ENCODE results near the gene ATXN7L3.
A peak's percentile ranks its signal among the peaks of the same experiment; 100 is the strongest.

Gene ATXN7L3

DNA sequence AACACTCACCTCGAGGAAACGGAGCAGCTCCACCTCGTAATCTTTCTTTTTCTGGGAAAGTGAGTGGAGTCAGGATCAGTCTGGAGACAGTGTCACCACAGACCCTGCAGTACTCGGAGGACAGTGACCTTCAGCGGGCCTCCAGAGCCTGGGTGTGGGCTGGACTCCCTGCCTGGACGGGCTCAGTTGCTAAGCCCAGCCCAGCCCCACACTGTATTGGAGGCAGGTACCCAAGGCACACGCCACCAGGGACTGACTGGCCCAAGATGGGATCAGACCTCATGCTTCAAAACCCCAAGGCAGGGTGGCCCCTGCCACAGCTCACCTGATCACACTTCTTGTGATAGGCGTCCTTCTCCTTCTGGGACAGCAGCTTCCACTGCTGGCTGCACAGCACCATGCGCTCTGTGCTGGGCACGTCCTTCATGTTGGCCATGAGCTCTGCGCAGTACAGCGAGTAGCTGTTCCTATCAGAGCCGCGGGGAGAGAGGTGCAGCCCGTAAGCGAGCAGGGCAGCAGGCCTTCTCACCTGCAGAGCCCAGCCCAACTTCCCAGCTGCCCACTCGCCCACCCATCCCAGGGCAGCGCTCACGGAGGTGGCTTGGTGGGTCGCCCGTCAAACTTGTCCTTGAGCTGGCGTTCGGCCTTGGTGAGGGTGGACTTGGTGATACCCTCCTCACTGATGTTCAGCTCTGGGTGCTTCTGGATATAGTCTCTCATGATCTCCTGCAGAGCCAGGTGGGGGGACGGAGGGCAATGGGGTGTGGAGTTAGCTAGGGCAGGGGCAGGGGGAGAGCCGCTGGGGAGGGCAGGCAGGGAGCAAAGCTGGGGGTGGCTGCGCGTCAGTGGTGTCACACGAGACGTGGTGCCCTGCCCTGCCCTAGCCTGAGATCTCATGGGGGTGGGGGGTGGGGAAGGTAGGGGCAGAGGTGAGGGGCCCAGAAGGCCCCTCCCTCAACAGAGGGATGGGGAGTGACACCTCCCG lies 11.9 kb upstream of the ATXN7L3 start:
- no peak for DNase-seq (ENCODE audit: insufficient read length, low spot score)
- no peak for TF ChIP-seq POU2F2 (IDR thresholded peaks at IDR 0.05; ENCODE audit: low read depth, low read length)
- TF ChIP-seq SPI1 (IDR thresholded peaks at IDR 0.05; ENCODE audit: low read depth, low read length): no peak
- no peak for TF ChIP-seq TAF1 (IDR thresholded peaks at IDR 0.05; ENCODE audit: low read depth, low read length)
- no peak for TF ChIP-seq PAX5 (IDR thresholded peaks at IDR 0.05; ENCODE audit: insufficient read depth, low read length, severe bottlenecking)
- no peak for TF ChIP-seq POLR2A (IDR thresholded peaks at IDR 0.05; ENCODE audit: low read depth, low read length)
- TF ChIP-seq POLR2AphosphoS5 (IDR thresholded peaks at IDR 0.05; ENCODE audit: low read depth, low read length): no peak
- peak; percentile 5 for FAIRE-seq

DNA sequence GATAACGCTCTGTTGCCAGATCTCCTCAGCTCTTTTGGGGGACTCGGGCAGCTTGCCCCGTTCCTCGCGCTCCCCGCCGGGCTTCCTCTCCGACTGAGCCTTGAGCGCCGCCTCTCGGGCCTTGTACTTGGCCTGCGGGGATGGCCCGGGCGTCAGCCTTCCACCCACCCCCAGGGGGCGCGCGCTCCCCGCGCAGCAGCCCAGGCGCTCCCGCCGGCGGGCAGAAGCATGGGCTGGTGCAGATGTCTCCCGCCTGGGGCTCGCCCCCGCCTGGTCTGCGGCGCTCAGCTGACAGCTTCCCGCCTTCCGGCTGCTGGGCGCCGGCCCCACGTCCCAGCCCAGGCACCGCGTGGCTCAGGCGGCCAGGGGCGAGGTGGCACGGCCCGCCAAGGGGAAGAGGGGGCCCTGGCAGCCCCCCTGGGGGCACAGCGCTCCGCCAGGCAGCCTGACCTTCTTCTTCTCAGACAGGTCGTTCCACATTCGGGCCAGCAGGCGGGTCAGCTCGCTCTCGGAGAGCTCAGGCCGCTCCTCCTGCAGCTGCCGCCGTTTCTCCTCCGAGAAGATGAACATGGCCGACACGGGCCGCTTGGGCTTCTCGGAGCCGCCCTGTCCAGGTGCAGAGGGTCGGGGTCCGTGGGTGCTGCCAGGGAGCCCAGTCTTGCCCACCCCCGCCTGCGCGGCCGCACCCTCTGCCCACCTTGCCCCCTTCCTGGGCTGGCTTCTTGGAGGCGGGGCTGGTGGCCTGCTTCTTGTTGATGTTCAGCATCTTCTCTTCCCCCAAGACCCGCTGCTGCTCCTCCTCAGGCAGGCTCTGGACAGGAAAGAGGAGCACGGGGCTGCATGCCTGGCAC lies 10.9 kb upstream of the ATXN7L3 start:
- peak; percentile 8; the same call in 1 of the 2 replicates for TF ChIP-seq POU2F2 (IDR thresholded peaks at IDR 0.05; ENCODE audit: low read depth, low read length)
- TF ChIP-seq POLR2A (IDR thresholded peaks at IDR 0.05; ENCODE audit: low read depth, low read length): no peak
- peak; percentile 65; the same call in 1 of the 2 replicates for TF ChIP-seq POLR2AphosphoS5 (IDR thresholded peaks at IDR 0.05; ENCODE audit: low read depth, low read length)
- TF ChIP-seq SPI1 (IDR thresholded peaks at IDR 0.05; ENCODE audit: low read depth, low read length): peak; percentile 31; the same call in 1 of the 2 replicates
- peak; percentile 58 for TF ChIP-seq PAX5 (IDR thresholded peaks at IDR 0.05; ENCODE audit: insufficient read depth, low read length, severe bottlenecking)
- TF ChIP-seq TAF1 (IDR thresholded peaks at IDR 0.05; ENCODE audit: low read depth, low read length): peak; percentile 8; the same call in 1 of the 2 replicates

DNA sequence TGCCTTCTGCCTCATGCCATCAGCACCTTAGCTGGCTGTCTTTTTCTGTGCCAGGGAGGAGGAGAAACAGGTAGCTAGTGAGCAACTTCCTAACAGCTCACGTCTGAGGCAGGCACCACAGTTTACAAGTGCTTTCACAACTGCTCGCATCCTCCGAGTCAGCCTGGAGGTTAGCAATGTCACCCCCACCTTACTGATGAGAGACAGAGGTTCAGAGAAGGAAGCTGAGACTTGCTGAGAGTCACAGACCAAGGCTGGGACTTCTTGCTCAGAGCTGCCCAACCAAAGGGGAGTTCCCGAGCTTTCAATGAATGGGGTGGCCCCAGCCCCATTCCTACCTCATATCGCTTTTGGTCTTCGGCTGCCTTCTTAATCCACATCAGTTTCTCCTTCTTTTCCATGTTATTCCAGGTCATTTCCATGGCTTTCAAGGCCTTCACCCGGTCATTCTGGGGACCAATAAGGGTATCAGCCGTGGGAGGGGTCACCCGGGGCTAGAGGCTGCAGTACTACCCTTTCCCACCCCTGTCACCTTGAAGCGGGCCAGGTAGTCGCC lies 10.2 kb upstream of the ATXN7L3 start:
- FAIRE-seq (no peak), DNase-seq (ENCODE audit: insufficient read length, low spot score) (no peak)
- TF ChIP-seq PAX5 (IDR thresholded peaks at IDR 0.05; ENCODE audit: insufficient read depth, low read length, severe bottlenecking) (no peak), POLR2A (IDR thresholded peaks at IDR 0.05; ENCODE audit: low read depth, low read length) (peak; percentile 68), SPI1 (IDR thresholded peaks at IDR 0.05; ENCODE audit: low read depth, low read length) (no peak), POU2F2 (IDR thresholded peaks at IDR 0.05; ENCODE audit: low read depth, low read length) (0 out of 2 replicates have a peak, but pooled peaks have one; percentile 13)

More for the DNA sequence above, 10.9 kb upstream of the ATXN7L3 start:
- peak; percentile 95 for FAIRE-seq
- peak; percentile 96 for DNase-seq (ENCODE audit: insufficient read length, low spot score)

DNA sequence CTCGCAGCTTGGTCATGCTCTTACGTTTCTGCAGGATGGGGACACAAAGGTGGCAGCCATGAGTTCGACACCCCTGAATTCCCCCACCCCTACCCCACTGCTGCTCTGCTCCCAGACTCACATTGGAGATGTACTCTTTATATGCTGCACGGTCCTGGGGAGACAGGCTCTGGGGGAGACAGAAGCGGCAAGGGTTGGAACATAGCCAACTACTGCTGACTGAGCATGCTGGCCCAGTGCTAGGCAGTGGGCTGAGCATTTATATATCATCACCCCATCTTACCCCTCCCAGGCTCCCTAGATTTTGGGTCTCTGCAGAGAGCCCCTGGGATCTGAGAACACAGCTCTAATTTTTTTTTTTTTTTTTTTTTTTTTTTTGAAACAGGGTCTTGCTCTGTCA lies 8.1 kb upstream of the ATXN7L3 start:
- DNase-seq (ENCODE audit: insufficient read length, low spot score) (no peak), FAIRE-seq (no peak)

DNA sequence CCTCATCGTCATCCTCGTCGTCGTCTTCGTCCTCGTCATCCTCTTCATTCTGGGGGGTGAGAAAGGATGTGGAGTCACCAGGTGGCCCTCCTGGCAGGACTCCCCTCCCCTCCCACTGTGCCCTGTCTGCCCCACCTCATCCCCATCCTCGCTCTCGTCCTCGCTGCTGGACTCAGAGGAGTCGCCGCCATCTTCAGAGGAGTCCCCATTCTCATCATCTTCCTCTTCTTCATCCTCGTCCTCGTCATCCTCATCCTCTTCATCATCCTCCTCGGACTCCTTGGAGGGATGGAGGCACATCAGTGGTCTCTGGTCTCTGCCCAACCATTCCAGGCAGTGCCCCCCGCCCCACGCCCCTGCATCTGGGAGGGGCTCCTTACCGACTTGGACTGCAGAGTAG lies 7.6 kb upstream of the ATXN7L3 start:
- DNase-seq (ENCODE audit: insufficient read length, low spot score) (no peak), FAIRE-seq (no peak)
- no peak for TF ChIP-seq PAX5 (IDR thresholded peaks at IDR 0.05; ENCODE audit: insufficient read depth, low read length, severe bottlenecking)

More for the DNA sequence above, 8.1 kb upstream of the ATXN7L3 start:
- TF ChIP-seq POLR2AphosphoS5 (IDR thresholded peaks at IDR 0.05; ENCODE audit: low read depth, low read length): peak; percentile 6; the same call in 1 of the 2 replicates
- no peak for TF ChIP-seq TAF1 (IDR thresholded peaks at IDR 0.05; ENCODE audit: low read depth, low read length)

DNA sequence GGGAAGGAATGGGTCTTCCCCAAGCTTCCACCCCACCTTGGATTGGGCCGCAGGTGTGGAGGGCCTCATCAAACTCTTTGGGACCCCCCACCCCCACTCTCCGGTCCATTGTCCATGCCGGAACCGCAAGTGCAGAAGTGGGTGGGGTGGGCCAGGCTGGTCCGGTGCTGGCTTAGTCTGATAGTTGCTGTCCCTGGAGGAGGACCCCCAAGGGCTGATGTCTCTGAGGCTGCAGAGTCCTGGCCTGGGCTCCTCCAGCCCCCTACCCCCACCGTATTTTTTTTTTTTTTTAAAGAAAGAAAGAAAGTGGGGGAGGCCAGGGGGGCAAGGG lies 7.1 kb upstream of the ATXN7L3 start:
- no peak for TF ChIP-seq POLR2AphosphoS5 (IDR thresholded peaks at IDR 0.05; ENCODE audit: low read depth, low read length)
- no peak for TF ChIP-seq POLR2A (IDR thresholded peaks at IDR 0.05; ENCODE audit: low read depth, low read length)
- no peak for TF ChIP-seq POU2F2 (IDR thresholded peaks at IDR 0.05; ENCODE audit: low read depth, low read length)
- TF ChIP-seq PAX5 (IDR thresholded peaks at IDR 0.05; ENCODE audit: insufficient read depth, low read length, severe bottlenecking): no peak
- no peak for TF ChIP-seq TAF1 (IDR thresholded peaks at IDR 0.05; ENCODE audit: low read depth, low read length)
- TF ChIP-seq SPI1 (IDR thresholded peaks at IDR 0.05; ENCODE audit: low read depth, low read length): no peak
- DNase-seq (ENCODE audit: insufficient read length, low spot score) (no peak), FAIRE-seq (no peak)

DNA sequence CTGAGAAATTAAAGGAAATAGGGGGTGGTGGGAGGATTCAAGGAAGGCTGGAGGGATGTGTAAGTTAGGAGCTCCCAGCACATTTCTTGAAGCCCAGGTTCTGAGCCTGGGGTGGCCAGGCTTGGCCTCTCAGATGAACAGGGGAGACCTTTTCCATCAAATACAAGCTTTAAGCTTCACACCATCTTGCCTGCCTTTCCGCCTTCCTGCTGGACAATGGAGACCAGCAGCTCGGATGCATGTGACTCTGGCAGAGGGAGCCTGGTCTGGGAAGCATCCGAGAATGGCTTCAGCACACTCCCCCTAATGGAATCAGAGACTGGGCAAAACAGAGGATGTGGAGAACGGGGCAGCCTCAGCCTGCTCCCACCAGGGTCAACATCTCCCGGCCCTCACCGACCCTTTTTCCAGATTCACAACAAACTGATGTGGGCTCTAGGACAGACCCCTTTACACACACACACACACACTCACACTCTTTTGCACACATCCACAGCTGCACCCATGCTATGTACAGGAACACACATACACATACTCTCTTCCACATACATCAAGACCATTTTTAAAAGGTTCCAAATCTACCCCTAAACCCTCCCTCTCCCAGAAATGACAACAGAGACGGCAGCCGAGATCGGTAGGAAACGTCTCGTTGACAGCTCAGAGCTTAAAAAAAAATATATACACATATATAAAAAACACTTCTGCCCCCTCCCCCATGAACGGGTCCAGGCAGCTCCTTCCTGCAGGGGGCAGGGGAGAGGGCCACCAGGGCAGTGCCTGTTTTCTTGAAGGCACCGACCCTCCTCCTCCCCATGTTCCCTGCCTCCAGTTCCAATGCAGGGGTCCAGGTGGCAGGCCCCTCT lies 6.5 kb upstream of the ATXN7L3 start:
- no peak for DNase-seq (ENCODE audit: insufficient read length, low spot score)
- FAIRE-seq: no peak
- TF ChIP-seq POU2F2 (IDR thresholded peaks at IDR 0.05; ENCODE audit: low read depth, low read length): no peak
- TF ChIP-seq POLR2AphosphoS5 (IDR thresholded peaks at IDR 0.05; ENCODE audit: low read depth, low read length): peak; percentile 77
- peak; percentile 49 for TF ChIP-seq POLR2A (IDR thresholded peaks at IDR 0.05; ENCODE audit: low read depth, low read length)
- TF ChIP-seq SPI1 (IDR thresholded peaks at IDR 0.05; ENCODE audit: low read depth, low read length): no peak
- TF ChIP-seq PAX5 (IDR thresholded peaks at IDR 0.05; ENCODE audit: insufficient read depth, low read length, severe bottlenecking): no peak

DNA sequence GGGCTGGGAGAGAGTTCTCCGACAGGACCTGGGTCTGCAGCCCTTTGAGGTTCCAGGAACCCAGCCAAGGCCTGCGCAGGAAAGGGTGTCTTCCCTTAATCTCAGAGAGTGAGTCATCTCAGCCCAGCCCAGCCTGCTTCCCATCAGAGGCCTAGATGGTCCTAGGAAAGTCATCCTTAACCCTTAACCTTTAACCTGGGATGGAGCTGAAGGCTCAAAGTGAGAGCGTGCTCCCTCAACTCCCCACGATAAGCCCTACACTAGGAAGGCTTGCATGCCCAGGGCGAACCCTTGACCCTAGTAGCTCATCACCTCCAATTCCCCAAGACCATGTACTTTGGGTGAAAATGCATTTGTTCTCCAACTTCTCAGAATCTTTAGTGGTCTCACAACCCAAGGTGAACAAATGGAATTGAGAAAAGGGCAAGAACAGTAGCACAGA lies 4.8 kb upstream of the ATXN7L3 start:
- DNase-seq (ENCODE audit: insufficient read length, low spot score) (no peak), FAIRE-seq (no peak)
- no peak for TF ChIP-seq PAX5 (IDR thresholded peaks at IDR 0.05; ENCODE audit: insufficient read depth, low read length, severe bottlenecking)
